Uterus (tissue), 4 donors: ENCODE measurements around the gene NGLY1. TPM values are rescaled to one million over a fixed set of nuclear protein-coding genes. Genes with fewer than 3 reads are reported as not detected.

ENCODE experiments used
- DNase-seq, 2 donors: peaks; one replicate each; pipeline ENCODE4 v3.0.0-alpha.2; 2019 to 2020
- H3K27ac ChIP-seq, 2 donors: fragments of 200-600 bp; sonication (generic); 1 replicate in 1 of 2; 2 replicates in 1 of 2; pipeline ENCODE4 v1.5.1; 2016 to 2018
- H3K27me3 ChIP-seq, 2 donors: fragments of 200-600 bp; sonication (generic); one replicate each; pipeline ENCODE4 v1.5.1; 2018 to 2019; ENCODE audit warnings: control low read depth in 1 of 2
- H3K36me3 ChIP-seq, 2 donors: fragments of 200-600 bp; sonication (generic); one replicate each; pipeline ENCODE4 v1.5.1; 2019; ENCODE audit warnings: control low read depth in 1 of 2
- H3K4me1 ChIP-seq, 2 donors: fragments of 200-600 bp; sonication (generic); one replicate each; pipeline ENCODE4 v1.5.1; 2018 to 2019; ENCODE audit warnings: control low read depth in 1 of 2
- H3K4me3 ChIP-seq, 2 donors: fragments of 200-600 bp; sonication (generic); 1 replicate in 1 of 2; 2 replicates in 1 of 2; pipeline ENCODE4 v1.5.1; 2018 to 2019; ENCODE audit warnings: mild to moderate bottlenecking in 1 of 2
- H3K9me3 ChIP-seq, 2 donors: fragments of 200-600 bp; sonication (generic); one replicate each; pipeline ENCODE4 v1.5.1; 2019; ENCODE audit warnings: control low read depth in 1 of 2
- CTCF ChIP-seq, 4 experiments: fragments of 200-600 bp in 2 of 4; fragments of 450-650 bp in 2 of 4; sonication (generic) in 2 of 4; IDR thresholded peaks; one replicate each; pipeline ENCODE4 v1.5.1; 2016 to 2019; ENCODE audit warnings: antibody characterized with exemption in 4 of 4, mild to moderate bottlenecking in 2 of 4, moderate library complexity in 1 of 4
- POLR2A ChIP-seq, 2 donors: fragments of 450-650 bp; IDR thresholded peaks; one replicate each; pipeline ENCODE4 v1.6.1; 2016; ENCODE audit warnings: antibody characterized with exemption in 2 of 2, mild to moderate bottlenecking in 1 of 2, moderate library complexity in 1 of 2
- intact Hi-C: fragments of 100-400 bp; cut with DNase I; formaldehyde crosslinking; loops from one replicate; pipeline ENCODE4 v1.15.1; 2023; ENCODE audit warnings: low total_unique reads
- small RNA-seq: library from RNA; depleted of rRNA; stranded (forward); fragments of <200 nt; gene quantifications from one replicate; pipeline ENCODE3, GENCODE V24; 2016
- total RNA-seq, 4 donors: library from RNA; depleted of rRNA in 3 of 4; stranded (reverse); fragments of >200 nt in 3 of 4; gene quantifications; one replicate each; pipeline versions ENCODE4 v1.1.0 to v1.2.4, GENCODE V29; 2014 to 2023
- donor health status: DM: yes; HTN: yes; CAD: no.

Gene NGLY1
- total RNA-seq, 4 donors from 2014 or later, result 7.4 to 59.2 (median 30.3) TPM

GRCh38 chr3:25674670-25675069 is 108.6 kb downstream of the NGLY1 start:
- H3K4me3 ChIP-seq, result no peak overlapping the region
- H3K27ac ChIP-seq, result no peak overlapping the region
- H3K9me3 ChIP-seq, result no peaks in the 10 kb centered on the region
- TF ChIP-seq POLR2A (IDR thresholded peaks at IDR 0.05) (no peak), CTCF (IDR thresholded peaks at IDR 0.05) (no peak)
- intact Hi-C loops, result no loop called here
- H3K27me3 ChIP-seq, result no peaks in the 10 kb centered on the region
- DNase-seq, result no peak
- no peaks in the 10 kb centered on the region for H3K4me1 ChIP-seq
- H3K36me3 ChIP-seq, result no peaks in the 10 kb centered on the region

GRCh38 chr3:25673738-25674298 is 109.4 kb downstream of the NGLY1 start:
- Histone ChIP-seq H3K4me1 (no peaks in the 10 kb centered on the region), H3K9me3 (no peaks in the 10 kb centered on the region), H3K27ac (no peak overlapping the region), H3K36me3 (no peaks in the 10 kb centered on the region), H3K4me3 (no peak overlapping the region), H3K27me3 (no peaks in the 10 kb centered on the region)
- TF ChIP-seq POLR2A (IDR thresholded peaks at IDR 0.05) (no peak), CTCF (IDR thresholded peaks at IDR 0.05) (no peak)
- intact Hi-C loops, result no loop called here
- no peak for DNase-seq

Small RNA genes within 50 kb of the gene (small RNA-seq; reads per million reads assigned to genes)
- not detected for gene CRIP1P2

Other genes with a start within 250 kb of the NGLY1 start
- 100 to 1,000 TPM in 2 of 4 donors, 10 to 100 TPM in 2; 56.1 to 274 (median 120) TPM for gene TOP2B, start 118.5 kb downstream of the NGLY1 start, total RNA-seq
- 10 to 100 TPM in 2 of 4 donors, 1 to 10 TPM in 2; 4.9 to 29.0 (median 12.8) TPM for gene OXSM, start 6.6 kb upstream of the NGLY1 start, total RNA-seq